IPS-11a (cell line): ENCODE measurements around the gene MSRB1.
"Not testable (repeated sequence)": the region's sequence is repeated elsewhere in the genome, so short reads cannot be mapped to it uniquely, and the experiment has no call there.

ENCODE experiments used
- H3K4me3 ChIP-seq: one replicate; pipeline ENCODE4 v1.5.1; 2013; ENCODE audit warnings: low read depth, low read length, control low read depth

MSRB1 gene

DNA sequence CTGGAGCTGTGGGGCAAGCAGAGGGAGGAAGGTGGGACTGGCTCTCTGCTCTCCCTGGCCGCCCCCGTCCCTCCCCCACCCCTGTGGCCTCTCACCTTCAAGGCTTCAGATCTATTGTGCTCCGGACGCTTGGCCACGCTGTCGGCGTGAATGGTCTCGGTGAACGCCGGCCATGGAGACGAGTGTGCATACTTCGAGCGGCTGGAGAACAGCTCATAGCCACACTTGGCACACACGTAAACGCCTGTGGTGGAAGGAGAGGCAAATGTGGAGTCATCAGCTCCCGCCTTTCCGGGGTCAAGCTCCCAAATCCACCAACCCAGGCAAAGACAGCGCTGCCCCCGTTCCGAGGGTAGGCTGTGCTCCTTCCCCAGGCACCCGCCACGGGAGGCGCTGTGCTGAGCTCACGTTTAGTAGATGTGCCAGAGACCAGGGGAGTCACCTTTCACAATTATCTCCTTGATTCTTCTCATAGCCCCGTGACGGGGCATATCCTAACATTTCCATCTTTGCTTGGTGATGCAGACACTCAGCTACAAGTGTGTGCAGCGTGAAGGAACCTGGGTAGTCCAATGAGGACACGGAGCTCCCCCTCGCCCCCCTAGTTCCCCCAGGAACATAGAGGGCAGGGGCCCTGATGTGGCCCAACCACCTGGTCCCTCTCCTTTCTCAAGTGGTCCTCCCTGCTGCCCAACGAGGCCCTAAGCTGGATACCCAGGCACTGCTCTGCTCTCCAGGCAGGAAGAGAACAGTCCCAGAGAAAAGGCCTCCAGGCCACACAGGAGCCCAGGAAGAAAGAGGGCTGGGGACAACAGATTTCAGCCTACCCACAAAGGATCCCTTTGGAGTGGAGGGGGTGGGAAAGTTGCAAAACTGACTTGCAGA lies 1.6 kb downstream of the MSRB1 start:
- no peak overlapping the region for H3K4me3 ChIP-seq

GRCh38 chr16:1940273-1941161 lies 2.5 kb downstream of the MSRB1 start:
- no peak overlapping the region for H3K4me3 ChIP-seq

DNA sequence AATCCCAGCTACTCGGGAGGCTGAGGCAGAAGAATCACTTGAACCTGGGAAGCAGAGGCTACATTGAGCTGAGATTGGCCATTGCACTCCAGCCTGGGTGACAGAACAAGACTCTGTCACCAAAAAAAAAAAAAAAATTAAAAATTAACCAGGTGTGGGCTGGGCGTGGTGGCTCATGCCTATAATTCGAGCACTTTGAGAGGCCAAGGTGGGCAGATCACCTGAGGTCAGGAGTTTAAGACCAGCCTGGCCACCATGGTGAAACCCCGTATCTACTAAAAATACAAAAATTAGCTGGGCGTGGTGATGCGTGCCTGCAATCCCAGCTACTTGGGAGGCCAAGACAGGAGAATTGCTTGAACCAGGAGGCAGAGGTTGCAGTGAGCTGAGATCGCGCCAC lies 3.2 kb downstream of the MSRB1 start:
- not testable (repeated sequence) for H3K4me3 ChIP-seq

DNA sequence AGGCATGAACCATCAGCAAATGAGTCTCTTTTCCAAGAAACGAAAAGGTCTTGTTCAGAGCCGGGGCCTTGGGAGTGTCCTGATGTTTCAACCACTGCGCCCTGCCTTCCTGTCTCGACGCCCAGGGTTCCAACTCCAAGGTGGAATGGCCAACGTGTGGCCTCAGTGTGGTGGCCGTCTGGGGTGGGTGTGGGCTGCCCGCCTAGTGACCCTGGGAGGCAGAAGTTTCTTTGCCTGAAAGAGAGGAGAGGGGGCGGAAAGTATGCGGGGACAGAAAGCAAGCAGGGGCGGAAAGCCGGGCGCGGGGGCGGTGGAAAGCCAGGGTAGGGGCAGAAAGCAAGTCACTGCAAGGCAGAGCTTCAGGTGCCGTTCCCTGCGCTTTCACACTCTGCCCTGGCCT lies 4.1 kb downstream of the MSRB1 start:
- H3K4me3 ChIP-seq = no peak overlapping the region

DNA sequence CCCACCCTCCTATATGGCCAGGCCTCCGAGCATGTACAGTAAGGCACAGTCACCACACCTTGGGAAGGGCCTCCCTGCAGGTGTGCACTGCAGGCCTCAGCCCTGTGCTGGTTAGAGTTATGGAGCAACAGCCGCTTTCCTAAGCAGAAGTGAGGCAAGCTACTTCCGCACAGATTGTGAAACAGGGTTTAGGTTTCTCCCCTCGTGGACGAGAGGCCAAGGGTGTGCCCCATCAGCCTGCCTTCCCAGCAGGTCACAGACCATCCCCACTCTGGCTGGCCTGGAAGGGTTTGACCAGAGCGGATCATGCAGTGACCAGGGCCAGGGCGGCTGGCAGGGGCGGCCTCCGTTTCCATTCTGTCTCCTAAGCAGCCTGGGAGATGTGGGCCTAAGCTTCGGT lies 4.7 kb downstream of the MSRB1 start:
- no peak overlapping the region for H3K4me3 ChIP-seq

- no peak overlapping the region for H3K4me3 ChIP-seq
Measured at GRCh38 chr16:1936945-1937479, 6.0 kb downstream of the MSRB1 start.

- no peak overlapping the region for H3K4me3 ChIP-seq
Measured at GRCh38 chr16:1933097-1933661, 9.8 kb downstream of the MSRB1 start.

- no peak overlapping the region for H3K4me3 ChIP-seq
Measured at GRCh38 chr16:1932050-1933028, 10.7 kb downstream of the MSRB1 start.

- H3K4me3 ChIP-seq = no peak overlapping the region
Measured at GRCh38 chr16:1930338-1930720, 12.7 kb downstream of the MSRB1 start.

GRCh38 chr16:1929578-1930337 lies 13.2 kb downstream of the MSRB1 start:
- H3K4me3 ChIP-seq = peak overlapping the region; percentile 24

- peak overlapping the region; percentile 24 for H3K4me3 ChIP-seq
Measured at GRCh38 chr16:1929105-1929504, 13.9 kb downstream of the MSRB1 start.

GRCh38 chr16:1926271-1926670 lies 16.7 kb downstream of the MSRB1 start:
- no peak overlapping the region for H3K4me3 ChIP-seq

- no peak overlapping the region for H3K4me3 ChIP-seq
Measured at GRCh38 chr16:1924095-1924494, 18.9 kb downstream of the MSRB1 start.

- no peak overlapping the region for H3K4me3 ChIP-seq
Measured at GRCh38 chr16:1923299-1924034, 19.5 kb downstream of the MSRB1 start.

GRCh38 chr16:1922357-1922756 lies 20.6 kb downstream of the MSRB1 start:
- H3K4me3 ChIP-seq = no peak overlapping the region

DNA sequence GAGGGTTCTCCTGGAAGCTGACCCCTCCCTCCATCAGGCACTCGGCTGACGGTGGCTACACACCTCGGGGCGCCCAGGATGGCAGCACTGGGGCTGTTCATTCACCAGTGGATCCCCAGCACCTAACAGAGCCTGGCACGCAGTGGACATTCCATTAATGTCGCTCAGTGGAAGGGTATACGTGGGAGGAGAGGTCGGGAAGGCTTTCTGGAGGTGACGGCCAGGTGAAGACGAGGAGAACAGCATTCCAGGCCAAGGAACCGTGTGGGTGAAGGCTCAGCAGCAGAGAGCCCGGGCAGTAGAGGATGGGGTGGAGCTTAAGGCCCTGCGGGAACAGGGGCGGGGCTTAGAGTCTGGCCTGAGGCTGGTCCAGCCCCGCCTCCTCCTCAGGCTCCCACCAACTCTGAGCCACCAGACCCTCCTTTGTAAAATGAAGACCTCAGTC lies 22.2 kb downstream of the MSRB1 start:
- no peak overlapping the region for H3K4me3 ChIP-seq

GRCh38 chr16:1920122-1920521 lies 22.9 kb downstream of the MSRB1 start:
- H3K4me3 ChIP-seq = not testable (repeated sequence)

- H3K4me3 ChIP-seq = no peak overlapping the region
Measured at GRCh38 chr16:1919327-1919998, 23.5 kb downstream of the MSRB1 start.
